ENCODE measurements around the gene PDXK. TPM values are rescaled to one million over a fixed set of nuclear protein-coding genes. Genes with fewer than 3 reads are reported as not detected.
"Not testable (repeated sequence)": the region's sequence is repeated elsewhere in the genome, so short reads cannot be mapped to it uniquely, and the experiment has no call there.

The PDXK gene
- total RNA-seq, 4 donors from 2014 or later = 58.8 to 111 (median 93.5) TPM

- ATAC-seq (ENCODE audit: low FRiP score) (no peak), DNase-seq (ENCODE audit: low spot score) (no peak)
Measured at GRCh38 chr21:43708745-43709381, 10.1 kb upstream of the PDXK start.

GRCh38 chr21:43712268-43712942, 6.5 kb upstream of the PDXK start:
- TF ChIP-seq CTCF (IDR thresholded peaks at IDR 0.05) = no peak
- no peak for DNase-seq (ENCODE audit: low spot score)
- peak; percentile 69 for ATAC-seq (ENCODE audit: low FRiP score)

More at GRCh38 chr21:43708745-43709381, 10.1 kb upstream of the PDXK start:
- no peak for TF ChIP-seq CTCF (IDR thresholded peaks at IDR 0.05)

DNA sequence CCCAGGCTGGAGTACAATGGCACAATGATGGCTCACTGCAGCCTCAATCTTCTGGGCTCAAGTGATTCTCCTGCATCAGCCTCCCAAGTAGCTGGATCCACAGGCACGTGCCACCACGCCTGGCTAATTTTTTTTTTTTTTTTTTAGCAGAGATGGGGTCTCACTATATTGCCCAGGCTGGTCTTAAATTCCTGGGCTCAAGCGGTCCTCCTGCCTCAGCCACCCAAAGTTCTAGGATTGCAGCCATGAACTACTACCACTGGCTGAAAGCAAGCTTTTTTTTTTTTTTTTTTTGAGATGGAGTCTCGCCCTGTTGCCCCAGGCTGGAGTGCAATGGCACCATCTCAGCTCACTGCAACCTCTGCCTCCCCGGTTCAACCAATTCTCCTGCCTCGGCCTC, 5.8 kb upstream of the PDXK start:
- not testable (repeated sequence) for DNase-seq (ENCODE audit: low spot score); ATAC-seq (ENCODE audit: low FRiP score)

- DNase-seq (ENCODE audit: low spot score) (no peak), ATAC-seq (ENCODE audit: low FRiP score) (no peak)
- TF ChIP-seq CTCF (IDR thresholded peaks at IDR 0.05) = no peak
Measured at GRCh38 chr21:43716376-43717165, 2.4 kb upstream of the PDXK start.

DNA sequence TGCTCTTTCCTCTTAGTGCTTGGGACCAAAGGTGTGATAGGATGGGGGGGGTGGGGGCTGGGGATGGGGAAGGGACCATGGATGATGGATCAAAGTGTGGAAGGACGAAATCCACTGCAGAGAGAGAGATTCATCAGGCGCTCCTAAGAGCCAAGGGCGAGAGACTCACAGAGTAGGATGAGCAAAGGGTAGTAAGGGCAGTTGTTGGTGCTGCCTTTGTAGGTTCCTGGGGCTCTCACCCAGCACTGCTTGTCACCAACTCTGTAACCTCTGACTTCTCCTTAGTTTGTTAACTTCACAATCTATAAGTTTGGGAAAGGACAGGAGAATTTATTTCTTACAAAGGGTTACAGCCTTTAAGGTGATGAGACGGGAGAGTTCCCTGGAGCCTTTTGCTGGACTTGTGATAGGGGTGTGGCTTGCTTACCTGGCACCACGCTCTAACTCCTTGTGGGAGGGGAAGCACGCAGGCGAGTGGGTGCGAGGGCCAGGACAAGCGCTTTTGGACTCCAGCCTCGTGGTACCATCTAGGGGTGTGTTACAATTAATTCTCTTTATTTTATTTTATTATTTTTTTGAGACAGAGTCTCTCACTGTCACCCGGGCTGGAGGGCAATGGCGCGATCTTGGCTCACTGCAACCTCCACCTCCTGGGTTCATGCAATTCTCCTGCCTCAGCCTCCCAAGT, 1.6 kb upstream of the PDXK start:
- ATAC-seq (ENCODE audit: low FRiP score) = no peak

GRCh38 chr21:43717967-43718871, 710 bp upstream of the PDXK start:
- ATAC-seq (ENCODE audit: low FRiP score) = peak; percentile 1
- TF ChIP-seq CTCF (IDR thresholded peaks at IDR 0.05) = no peak

More for the DNA sequence above, 1.6 kb upstream of the PDXK start:
- no peak for TF ChIP-seq CTCF (IDR thresholded peaks at IDR 0.05)
- no peak for DNase-seq (ENCODE audit: low spot score)

More at GRCh38 chr21:43717967-43718871, 710 bp upstream of the PDXK start:
- DNase-seq (ENCODE audit: low spot score) = no peak

Measured in omental fat pad (tissue), 4 donors.